ENCODE data around the gene KREMEN1. TPM values are rescaled to one million over a fixed set of nuclear protein-coding genes. Genes with fewer than 3 reads are reported as not detected.
"Not testable (repeated sequence)": the region's sequence is repeated elsewhere in the genome, so short reads cannot be mapped to it uniquely, and the experiment has no call there.

The KREMEN1 gene
- polyA plus RNA-seq, 3 donors = 21.4 to 24.8 (median 23.2) TPM

DNA sequence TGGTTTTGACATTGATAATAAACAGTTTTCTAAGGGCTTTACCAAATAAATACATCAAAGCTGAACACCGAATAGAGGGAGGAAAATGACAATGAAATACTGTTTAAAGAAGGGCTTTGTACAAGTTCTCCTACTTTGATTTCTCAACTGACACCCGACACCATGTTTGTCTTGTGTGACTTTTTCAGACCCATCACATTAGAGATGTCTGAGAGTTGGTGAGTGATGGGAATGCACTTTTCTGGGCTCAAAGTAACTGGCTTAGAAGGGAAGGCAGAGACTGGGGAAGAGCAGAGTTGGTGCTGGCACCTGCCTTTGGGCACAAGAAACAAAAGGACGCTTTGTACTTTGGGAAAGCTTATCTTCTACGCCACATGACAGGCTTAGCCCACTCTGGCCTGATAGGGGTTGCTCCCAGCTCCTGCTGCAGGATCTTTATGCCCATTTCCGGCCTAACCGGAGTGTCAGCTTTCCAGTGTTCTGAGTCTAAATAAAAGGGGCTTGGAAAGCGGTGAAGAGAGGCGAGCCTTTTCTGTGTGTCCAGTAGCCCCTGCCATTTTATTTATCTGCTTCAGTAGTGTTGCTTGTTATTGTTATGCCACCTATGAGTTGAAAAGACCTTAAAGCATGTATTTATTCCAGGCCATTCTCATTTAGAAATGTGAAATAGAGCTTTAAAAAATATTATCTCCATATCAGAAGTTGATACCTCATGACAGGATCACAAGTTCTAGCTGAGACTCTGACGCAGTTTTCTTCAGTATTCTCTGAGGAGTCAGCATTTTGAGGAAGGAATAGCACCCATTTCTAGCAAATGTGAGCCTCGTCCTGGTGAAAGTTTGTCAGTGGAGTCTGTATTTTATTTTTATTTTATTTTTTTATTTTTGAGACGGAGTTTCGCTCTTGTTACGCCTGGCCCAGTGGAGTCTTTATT, 24.2 kb downstream of the KREMEN1 start:
- peak in 1 of 3 donors; percentile 54 for DNase-seq (ENCODE audit: low read depth in 3 of 3, low spot score in 2 of 3)

DNA sequence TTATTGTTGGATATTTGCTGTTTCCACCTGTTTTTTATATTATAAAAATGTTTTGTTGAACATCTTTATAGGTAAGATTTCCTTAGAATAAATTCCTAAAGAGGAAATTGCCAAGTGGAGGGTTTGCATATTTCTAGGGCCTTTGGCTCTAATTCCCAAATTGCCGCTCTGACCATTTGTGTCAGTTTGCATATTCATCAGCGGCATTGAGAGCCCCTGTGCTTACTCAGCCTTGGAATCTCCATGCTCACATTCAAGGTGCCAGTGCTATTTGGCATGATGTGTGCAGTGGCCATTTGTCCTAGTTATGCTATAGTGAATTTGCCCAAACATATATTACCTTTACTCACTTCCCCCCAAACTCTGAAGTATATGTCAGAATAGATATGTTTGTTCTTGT, 25.5 kb downstream of the KREMEN1 start:
- no peak for DNase-seq (ENCODE audit: low read depth in 3 of 3, low spot score in 2 of 3)

DNA sequence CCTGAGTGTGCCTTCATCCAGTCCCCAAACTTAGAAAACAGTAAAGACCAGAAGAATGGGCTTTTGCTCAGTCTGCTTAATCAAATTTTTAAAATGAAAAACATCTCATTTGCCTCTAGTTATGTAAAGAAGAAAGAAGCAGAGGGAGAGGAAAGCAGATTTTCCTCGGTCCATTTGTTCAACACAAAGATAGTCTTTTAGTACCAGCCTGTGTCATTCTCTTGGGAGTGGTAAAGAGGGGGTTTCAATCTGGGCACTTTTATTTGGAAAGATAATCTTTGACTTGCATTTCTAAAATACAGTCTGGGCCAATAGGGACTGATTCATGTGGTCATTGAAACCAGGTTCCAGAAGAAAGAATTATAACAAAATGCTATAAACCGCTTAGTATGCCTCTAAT, 29.5 kb downstream of the KREMEN1 start:
- DNase-seq (ENCODE audit: low read depth in 3 of 3, low spot score in 2 of 3) = no peak

DNA sequence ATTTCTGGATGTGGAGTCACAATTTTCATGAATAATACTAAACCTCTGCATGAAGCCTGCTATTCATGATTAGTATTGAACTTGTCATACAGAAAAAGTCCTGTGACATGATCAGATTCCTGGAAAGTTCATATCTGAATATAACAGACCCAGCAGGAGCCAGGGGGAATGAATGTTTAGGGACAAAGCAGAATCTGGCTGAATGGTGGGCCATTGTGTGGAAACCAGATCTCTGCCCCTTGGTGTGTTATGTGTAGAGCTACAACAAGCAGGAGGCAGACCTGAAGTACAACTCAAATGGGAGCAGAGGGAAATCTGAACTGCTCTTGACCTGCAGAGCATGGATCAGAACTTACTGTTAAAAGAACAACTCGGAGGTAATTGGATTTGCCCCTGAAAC, 30.3 kb downstream of the KREMEN1 start:
- DNase-seq (ENCODE audit: low read depth in 3 of 3, low spot score in 2 of 3) = no peak

DNA sequence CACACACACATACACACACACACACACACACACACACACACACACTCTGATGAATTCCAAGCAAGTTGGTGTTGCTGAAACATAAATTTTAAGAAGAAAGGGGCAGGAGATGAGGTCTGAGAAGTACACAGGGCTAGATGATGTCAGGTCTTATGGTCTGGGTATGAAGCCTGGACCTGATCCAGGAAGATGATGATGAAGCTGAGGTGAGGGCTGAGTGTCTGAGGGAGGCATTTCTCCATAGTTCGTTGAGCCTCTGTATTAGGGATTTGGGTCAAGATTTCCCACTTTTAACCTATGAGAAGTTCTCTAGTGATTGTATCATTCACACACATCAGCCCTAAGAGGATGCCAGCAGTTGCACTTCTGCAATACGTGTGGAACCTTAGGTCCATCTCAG, 32.6 kb downstream of the KREMEN1 start:
- no peak for DNase-seq (ENCODE audit: low read depth in 3 of 3, low spot score in 2 of 3)

GRCh38 chr22:29106839-29107238, 34.0 kb downstream of the KREMEN1 start:
- no peak for DNase-seq (ENCODE audit: low read depth in 3 of 3, low spot score in 2 of 3)

GRCh38 chr22:29108137-29108536, 35.3 kb downstream of the KREMEN1 start:
- DNase-seq (ENCODE audit: low read depth in 3 of 3, low spot score in 2 of 3) = no peak

DNA sequence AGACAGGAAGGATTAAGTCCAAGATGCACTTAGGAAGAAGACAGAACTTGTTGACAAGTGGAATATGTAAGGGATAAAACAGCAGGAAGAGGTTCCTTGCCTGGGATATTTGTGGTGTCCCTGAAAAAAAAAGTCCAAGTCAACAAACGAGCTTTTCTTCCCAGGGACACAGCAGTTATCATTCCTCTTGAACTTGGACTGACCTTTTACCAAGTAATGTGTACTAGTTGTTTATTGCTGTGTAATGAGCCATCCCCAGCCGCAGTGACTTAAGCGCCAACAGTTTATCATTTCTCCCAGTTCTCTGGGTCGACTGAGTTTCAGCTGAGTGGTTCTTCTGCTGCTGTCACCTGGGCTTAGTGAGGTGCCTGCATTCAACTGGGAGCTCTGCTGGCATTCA, 37.0 kb downstream of the KREMEN1 start:
- peak in 2 of 3 donors; percentile 47 to 59 for DNase-seq (ENCODE audit: low read depth in 3 of 3, low spot score in 2 of 3)

DNA sequence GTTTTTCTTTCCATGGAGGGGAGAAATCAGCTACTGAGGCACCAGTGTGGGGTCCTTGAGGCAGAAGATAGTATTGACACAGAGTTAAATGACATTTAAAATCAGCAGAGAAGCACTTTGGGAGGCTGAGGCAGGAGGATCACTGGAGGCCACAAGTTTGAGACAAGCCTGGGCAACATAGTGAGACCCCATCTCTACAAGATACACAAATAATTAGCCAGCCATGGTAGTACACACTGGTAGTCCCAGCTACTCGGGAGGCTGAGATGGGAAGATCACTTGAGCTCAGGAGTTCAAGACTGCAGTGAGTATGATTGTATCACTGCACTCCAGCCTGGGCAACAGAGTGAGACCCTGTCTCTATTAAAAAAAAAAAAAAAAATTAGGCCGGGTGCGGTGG, 38.1 kb downstream of the KREMEN1 start:
- DNase-seq (ENCODE audit: low read depth in 3 of 3, low spot score in 2 of 3) = no peak

DNA sequence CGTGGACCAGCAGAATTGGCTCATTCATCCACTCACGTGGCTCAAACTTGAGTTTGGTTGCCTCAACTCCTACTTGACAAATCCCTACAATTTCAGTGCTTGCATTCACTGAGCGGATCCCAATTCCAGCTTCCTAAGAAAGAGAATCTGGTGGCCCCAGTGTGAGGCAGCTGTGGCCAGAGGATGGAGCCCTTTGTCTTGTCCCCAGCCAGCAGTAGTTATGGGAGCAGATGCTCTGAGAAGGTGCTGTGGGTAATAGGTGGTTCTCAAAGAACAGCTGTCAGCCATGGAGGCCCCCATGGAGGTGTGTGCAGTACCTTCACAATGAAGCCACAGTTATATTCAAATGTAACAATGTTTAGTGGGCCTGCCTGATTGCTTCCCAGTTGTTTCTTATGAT, 39.3 kb downstream of the KREMEN1 start:
- no peak for DNase-seq (ENCODE audit: low read depth in 3 of 3, low spot score in 2 of 3)

DNA sequence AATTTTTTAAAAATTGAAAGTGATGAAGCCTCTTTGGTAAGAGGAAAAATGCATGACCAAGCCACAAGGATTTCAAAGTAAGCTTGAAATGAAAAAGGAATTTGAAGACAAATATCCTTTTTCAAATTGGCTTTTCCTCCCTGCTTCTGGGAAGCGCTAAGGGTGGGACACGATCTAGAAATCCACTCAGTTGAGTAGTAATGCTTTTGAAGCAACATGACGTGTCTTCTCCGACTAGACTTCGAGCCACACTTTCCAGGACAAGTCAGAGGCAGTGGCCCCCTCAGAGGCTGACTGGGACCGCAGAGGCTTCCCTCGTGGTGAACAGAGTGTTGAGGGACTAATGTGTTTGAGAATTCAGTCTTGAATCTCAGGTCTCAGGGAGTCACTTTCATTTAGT, 39.8 kb downstream of the KREMEN1 start:
- DNase-seq (ENCODE audit: low read depth in 3 of 3, low spot score in 2 of 3) = no peak

DNA sequence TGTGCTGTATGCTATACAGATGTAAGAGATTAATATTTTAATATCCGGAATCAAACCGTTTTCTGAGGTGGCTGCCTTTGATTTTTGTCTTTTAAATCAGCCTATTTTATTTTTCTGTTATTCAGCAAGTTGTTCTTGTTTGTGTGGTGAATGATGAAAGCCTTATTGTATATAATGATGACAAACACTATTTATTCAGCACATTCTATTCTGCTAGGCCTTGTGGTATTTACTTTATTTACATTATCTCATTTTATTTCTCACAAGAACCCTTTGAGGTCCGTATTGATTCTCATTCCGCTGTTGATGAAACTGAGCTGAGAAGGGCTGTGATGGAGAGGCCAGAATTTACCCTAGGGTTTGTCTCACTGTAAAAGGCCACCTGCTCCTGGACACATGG, 40.5 kb downstream of the KREMEN1 start:
- no peak for DNase-seq (ENCODE audit: low read depth in 3 of 3, low spot score in 2 of 3)

DNA sequence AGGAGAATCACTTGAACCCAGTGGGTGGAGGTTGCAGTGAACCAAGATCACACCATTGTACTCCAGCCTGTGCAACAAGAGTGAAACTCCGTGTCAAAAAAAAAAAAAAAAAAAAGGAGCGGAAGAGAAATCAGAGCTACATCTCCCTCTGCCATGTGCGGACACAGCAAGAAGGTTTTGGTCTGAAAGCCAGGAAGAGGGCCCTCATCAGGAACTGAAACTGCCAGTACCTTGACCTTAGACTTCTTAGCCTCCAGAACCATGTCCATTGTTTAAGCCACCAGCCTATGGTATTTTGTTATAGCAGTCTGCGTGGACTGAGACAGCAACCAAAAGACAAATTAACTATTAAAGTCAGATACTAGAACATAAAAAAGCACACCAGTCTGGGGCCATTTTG, 41.6 kb downstream of the KREMEN1 start:
- DNase-seq (ENCODE audit: low read depth in 3 of 3, low spot score in 2 of 3) = no peak

DNA sequence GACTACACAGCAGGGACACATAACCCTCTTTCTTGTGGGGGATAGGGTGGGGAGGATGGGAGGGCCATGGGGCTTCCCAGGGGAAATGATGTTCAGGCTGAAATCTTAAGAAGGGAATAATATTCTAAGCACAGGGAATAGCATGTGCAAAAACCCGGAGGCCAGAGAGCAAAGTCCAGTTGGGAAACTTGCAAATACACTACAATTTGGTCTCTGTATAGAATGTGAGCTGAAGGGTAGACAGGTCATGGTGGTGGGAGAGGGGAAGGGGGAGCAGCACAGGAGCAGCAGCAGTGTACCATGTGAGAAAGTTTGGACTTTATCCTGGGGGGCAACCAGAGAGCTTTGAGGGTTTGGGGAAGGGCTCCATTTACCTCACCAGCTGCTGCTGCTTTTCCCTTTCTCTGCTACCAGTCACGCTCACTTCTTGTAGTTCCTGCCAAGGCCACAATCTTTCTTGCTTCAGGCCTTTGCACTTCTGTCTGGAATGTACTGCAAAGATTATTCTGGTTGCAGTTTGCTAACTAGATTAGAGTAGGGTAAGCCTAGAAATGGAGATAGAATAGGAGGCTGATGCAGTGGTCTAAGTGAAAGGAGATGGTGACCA, 43.0 kb downstream of the KREMEN1 start:
- no peak for DNase-seq (ENCODE audit: low read depth in 3 of 3, low spot score in 2 of 3)

GRCh38 chr22:29116397-29117123, 43.7 kb downstream of the KREMEN1 start:
- no peak for DNase-seq (ENCODE audit: low read depth in 3 of 3, low spot score in 2 of 3)

- no peak for DNase-seq (ENCODE audit: low read depth in 3 of 3, low spot score in 2 of 3)
Observed at GRCh38 chr22:29117799-29118477, 45.1 kb downstream of the KREMEN1 start.

DNA sequence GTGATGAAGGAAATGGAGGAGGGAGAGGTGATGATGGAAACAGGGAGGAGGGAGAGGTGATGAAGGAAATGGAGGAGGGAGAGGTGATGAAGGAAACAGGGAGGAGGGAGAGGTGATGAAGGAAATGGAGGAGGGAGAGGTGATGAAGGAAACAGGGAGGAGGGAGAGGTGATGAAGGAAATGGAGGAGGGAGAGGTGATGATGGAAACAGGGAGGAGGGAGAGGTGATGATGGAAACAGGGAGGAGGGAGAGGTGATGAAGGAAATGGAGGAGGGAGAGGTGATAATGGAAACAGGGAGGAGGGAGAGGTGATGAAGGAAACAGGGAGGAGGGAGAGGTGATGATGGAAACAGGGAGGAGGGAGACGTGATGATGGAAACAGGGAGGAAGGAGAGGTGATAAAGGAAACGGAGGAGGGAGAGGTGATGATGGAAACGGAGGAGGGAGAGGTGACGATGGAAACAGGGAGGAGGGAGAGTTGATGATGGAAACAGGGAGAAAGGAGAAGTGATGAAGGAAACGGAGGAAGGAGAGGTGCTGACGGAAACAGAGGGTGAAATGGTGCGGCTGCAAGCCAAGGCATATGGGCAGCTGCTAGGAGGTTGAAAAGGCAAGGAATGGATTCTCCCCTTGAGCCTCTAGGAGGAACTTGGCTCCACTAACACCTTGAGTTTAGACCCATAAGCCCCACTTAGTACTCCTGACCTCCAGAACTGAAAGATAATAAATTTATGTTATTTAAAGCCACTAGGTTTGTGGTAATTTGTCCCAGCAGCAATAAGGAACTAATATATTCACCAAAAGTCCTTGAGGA, 47.5 kb downstream of the KREMEN1 start:
- DNase-seq (ENCODE audit: low read depth in 3 of 3, low spot score in 2 of 3) = not testable (repeated sequence)

- no peak for DNase-seq (ENCODE audit: low read depth in 3 of 3, low spot score in 2 of 3)
Observed at GRCh38 chr22:29121124-29121523, 48.3 kb downstream of the KREMEN1 start.

DNA sequence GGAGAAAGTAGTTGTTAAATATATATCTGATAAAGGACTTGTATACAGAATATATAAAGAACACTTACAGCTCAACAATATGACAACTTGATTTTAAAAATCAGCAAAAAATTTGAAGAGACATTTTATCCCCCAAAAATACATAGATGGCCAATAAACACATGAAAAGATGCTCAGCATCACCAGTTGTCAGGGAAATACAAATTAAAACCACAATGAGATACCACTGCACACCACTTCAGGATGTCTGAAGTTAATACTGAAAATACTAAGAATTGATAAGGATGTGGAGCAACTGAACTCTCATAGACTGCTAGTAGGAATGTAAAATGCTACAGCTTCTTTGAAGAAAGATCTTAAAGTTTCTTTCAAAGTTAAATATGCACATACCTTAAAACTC, 49.2 kb downstream of the KREMEN1 start:
- DNase-seq (ENCODE audit: low read depth in 3 of 3, low spot score in 2 of 3) = no peak

DNA sequence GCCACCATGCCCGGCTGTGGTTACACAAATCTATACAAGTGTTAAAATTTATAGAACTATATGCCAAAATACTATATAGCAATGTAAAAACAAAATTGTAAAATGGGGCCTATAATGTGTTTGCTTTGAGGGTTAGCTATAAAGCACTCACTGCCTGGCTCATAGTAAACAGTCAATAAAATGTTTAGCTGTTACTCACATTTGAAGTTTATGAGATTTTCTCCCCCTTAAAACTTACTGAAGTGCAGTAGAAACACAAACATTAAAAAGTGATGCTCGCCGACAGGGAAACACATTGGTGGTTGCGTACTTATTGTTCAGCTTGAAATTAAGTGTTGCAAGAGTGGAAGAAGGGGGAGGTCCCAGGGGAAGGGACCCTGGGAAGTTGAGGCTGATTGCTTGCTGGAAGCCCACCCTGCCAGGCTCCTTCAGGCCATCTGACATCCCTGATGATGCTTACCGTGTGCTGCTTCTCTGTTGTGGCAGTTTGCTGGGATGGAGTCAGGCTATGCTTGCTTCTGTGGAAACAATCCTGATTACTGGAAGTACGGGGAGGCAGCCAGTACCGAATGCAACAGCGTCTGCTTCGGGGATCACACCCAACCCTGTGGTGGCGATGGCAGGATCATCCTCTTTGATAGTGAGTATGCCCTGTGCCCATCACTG, 52.1 kb downstream of the KREMEN1 start:
- DNase-seq (ENCODE audit: low read depth in 3 of 3, low spot score in 2 of 3) = no peak
